ENCODE results near the gene TAB2.

DNA sequence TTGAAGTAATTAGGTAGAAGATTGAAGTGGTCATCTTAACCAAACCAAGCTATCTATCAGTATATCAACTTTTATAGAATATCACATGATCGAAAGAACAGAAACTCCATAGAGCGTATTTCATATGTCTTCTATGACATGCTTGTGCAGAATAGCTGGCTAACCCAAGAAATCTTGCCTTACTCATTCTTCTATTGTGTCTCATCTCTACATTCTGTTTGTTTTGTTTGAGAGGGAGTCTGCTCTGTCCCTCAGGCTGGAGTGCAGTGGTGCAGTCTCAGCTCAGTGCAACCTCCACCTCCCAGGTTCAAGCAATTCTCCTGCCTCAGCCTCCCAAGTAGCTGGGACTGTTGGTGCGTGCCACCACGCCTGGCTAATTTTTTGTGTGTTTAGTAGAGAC is 10.6 kb downstream of the TAB2 start:
- TF ChIP-seq, protein P1, sequence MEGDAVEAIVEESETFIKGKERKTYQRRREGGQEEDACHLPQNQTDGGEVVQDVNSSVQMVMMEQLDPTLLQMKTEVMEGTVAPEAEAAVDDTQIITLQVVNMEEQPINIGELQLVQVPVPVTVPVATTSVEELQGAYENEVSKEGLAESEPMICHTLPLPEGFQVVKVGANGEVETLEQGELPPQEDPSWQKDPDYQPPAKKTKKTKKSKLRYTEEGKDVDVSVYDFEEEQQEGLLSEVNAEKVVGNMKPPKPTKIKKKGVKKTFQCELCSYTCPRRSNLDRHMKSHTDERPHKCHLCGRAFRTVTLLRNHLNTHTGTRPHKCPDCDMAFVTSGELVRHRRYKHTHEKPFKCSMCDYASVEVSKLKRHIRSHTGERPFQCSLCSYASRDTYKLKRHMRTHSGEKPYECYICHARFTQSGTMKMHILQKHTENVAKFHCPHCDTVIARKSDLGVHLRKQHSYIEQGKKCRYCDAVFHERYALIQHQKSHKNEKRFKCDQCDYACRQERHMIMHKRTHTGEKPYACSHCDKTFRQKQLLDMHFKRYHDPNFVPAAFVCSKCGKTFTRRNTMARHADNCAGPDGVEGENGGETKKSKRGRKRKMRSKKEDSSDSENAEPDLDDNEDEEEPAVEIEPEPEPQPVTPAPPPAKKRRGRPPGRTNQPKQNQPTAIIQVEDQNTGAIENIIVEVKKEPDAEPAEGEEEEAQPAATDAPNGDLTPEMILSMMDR (IDR thresholded peaks at IDR 0.05 in 4 of 5, conservative IDR thresholded peaks at IDR 0.05 in 1 of 5), result no peak
- no peak for TF ChIP-seq POLR2A (IDR thresholded peaks at IDR 0.05)
